ENCODE measurements around the gene LSM2.

- TF ChIP-seq, protein P1, sequence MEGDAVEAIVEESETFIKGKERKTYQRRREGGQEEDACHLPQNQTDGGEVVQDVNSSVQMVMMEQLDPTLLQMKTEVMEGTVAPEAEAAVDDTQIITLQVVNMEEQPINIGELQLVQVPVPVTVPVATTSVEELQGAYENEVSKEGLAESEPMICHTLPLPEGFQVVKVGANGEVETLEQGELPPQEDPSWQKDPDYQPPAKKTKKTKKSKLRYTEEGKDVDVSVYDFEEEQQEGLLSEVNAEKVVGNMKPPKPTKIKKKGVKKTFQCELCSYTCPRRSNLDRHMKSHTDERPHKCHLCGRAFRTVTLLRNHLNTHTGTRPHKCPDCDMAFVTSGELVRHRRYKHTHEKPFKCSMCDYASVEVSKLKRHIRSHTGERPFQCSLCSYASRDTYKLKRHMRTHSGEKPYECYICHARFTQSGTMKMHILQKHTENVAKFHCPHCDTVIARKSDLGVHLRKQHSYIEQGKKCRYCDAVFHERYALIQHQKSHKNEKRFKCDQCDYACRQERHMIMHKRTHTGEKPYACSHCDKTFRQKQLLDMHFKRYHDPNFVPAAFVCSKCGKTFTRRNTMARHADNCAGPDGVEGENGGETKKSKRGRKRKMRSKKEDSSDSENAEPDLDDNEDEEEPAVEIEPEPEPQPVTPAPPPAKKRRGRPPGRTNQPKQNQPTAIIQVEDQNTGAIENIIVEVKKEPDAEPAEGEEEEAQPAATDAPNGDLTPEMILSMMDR (IDR thresholded peaks at IDR 0.05) = no peak
- TF ChIP-seq POLR2AphosphoS5 (IDR thresholded peaks at IDR 0.05; ENCODE audit: insufficient read depth in 1 of 2, low read depth in 1 of 2) = no peak
- no peak for TF ChIP-seq POLR2A (IDR thresholded peaks at IDR 0.05)
These were observed 30.2 kb downstream of the LSM2 start for GRCh38 chr6:31776485-31776988.

All from vagina (tissue), 2 donors.